GM12865 (cell line): ENCODE measurements around the gene SLC15A3.

Experiments used
- DNase-seq: peaks from one replicate; pipeline ENCODE4 v3.0.0; 2010; ENCODE audit warnings: low read depth
- H3K4me3 ChIP-seq: 2 replicates; pipeline ENCODE4 v1.5.1; 2011; ENCODE audit warnings: mild to moderate bottlenecking, low read depth, low read length, control low read depth
- CTCF ChIP-seq: IDR thresholded peaks from 2 replicates; pipeline ENCODE4 v1.5.1; 2011; ENCODE audit warnings: low read length, control low read depth, low read depth, inconsistent platforms; ENCODE audit not compliant: insufficient read depth; ENCODE audit errors: missing control alignments

SLC15A3 gene

GRCh38 chr11:60891103-60891741, 60.8 kb downstream of the SLC15A3 start:
- no peak for TF ChIP-seq CTCF
- no peak for DNase-seq
- H3K4me3 ChIP-seq: no peak overlapping the region

- TF ChIP-seq CTCF: no peak
These were observed 61.3 kb downstream of the SLC15A3 start for GRCh38 chr11:60890696-60891095.

GRCh38 chr11:60889869-60890311, 62.1 kb downstream of the SLC15A3 start:
- DNase-seq: no peak
- no peak overlapping the region for H3K4me3 ChIP-seq
- no peak for TF ChIP-seq CTCF

More at GRCh38 chr11:60890696-60891095, 61.3 kb downstream of the SLC15A3 start:
- no peak overlapping the region for H3K4me3 ChIP-seq
- no peak for DNase-seq

GRCh38 chr11:60887556-60887955, 64.4 kb downstream of the SLC15A3 start:
- no peak overlapping the region for H3K4me3 ChIP-seq
- peak; percentile 54 for DNase-seq
- TF ChIP-seq CTCF: peak; percentile 52
